ENCODE results near the gene PAX5. TPM values are rescaled to one million over a fixed set of nuclear protein-coding genes. Genes with fewer than 3 reads are reported as not detected.

PAX5 gene
- total and polyA plus RNA-seq, 4 experiments from 2014 or later = 0.32 TPM; not detected in 3

GRCh38 chr9:36823466-36823865 is 210.6 kb downstream of the PAX5 start:
- Mint-ChIP-seq H3K4me3 (no peak overlapping the region), H3K9me3 (no peaks in the 10 kb centered on the region), H3K27me3 (peaks cover 6 to 29% of the 10 kb centered on the region in 2 donors), H3K36me3 (no peaks in the 10 kb centered on the region), H3K4me1 (peaks cover 0 to 3% (median under 1%) of the 10 kb centered on the region in 4 donors), H3K27ac (no peak overlapping the region)
- DNase-seq = no peak
- no peak overlapping the region for H3K27ac ChIP-seq (ENCODE audit: low read depth, low read length)
- H3K4me3 ChIP-seq (ENCODE audit: low read length in 2 of 2) = no peak overlapping the region
- CTCF ChIA-PET (ENCODE audit: partially characterized antibody) = no interaction called here
- POLR2A ChIA-PET (ENCODE audit: partially characterized antibody) = no interaction called here
- H3K4me1 ChIP-seq (ENCODE audit: insufficient read depth, low read length) = no peaks in the 10 kb centered on the region
- H3K36me3 ChIP-seq (ENCODE audit: insufficient read depth, low read length) = no peaks in the 10 kb centered on the region
- no peaks in the 10 kb centered on the region for H3K27me3 ChIP-seq (ENCODE audit: insufficient read depth, low read length)
- no peaks in the 10 kb centered on the region for H3K9me3 ChIP-seq (ENCODE audit: control insufficient read depth in 1 of 2, low read length in 2 of 2)
- intact Hi-C loops (cut with micrococcal nuclease) = no loop called here

DNA sequence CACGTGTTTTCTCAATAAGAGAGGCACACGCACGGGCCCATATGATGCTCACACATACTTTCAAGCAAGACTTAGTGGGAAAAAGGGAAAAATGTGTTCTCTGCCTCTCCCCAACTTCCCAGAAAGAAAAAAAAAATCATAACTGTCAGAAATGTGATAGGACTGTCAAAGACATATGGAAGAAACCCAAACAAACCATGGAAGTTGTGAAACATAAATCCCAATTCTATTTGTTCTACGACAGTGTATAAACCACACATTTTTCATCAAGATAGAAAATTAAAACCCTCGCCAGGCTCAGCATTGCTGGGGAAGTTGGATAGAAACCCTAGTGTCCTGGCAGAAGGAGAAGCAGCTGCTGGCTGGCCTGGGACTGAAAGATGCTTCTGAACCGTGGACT is 211.9 kb downstream of the PAX5 start:
- no peaks in the 10 kb centered on the region for H3K36me3 Mint-ChIP-seq
- no peaks in the 10 kb centered on the region for H3K9me3 Mint-ChIP-seq
- H3K4me3 ChIP-seq (ENCODE audit: low read length in 2 of 2) = no peak overlapping the region
- no peaks in the 10 kb centered on the region for H3K27me3 ChIP-seq (ENCODE audit: insufficient read depth, low read length)
- no peaks in the 10 kb centered on the region for H3K4me1 ChIP-seq (ENCODE audit: insufficient read depth, low read length)
- H3K27me3 Mint-ChIP-seq = peaks cover 9 to 25% of the 10 kb centered on the region in 2 donors
- H3K27ac ChIP-seq (ENCODE audit: low read depth, low read length) = no peak overlapping the region
- no peak for DNase-seq
- no peak overlapping the region for H3K4me3 Mint-ChIP-seq
- H3K4me1 Mint-ChIP-seq = peaks cover 0 to 5% (median under 1%) of the 10 kb centered on the region in 4 donors
- POLR2A ChIA-PET (ENCODE audit: partially characterized antibody) = no interaction called here
- H3K9me3 ChIP-seq (ENCODE audit: control insufficient read depth in 1 of 2, low read length in 2 of 2) = no peaks in the 10 kb centered on the region
- H3K27ac Mint-ChIP-seq = no peak overlapping the region
- intact Hi-C loops (cut with micrococcal nuclease) = no loop called here
- CTCF ChIA-PET (ENCODE audit: partially characterized antibody) = no interaction called here
- H3K36me3 ChIP-seq (ENCODE audit: insufficient read depth, low read length) = no peaks in the 10 kb centered on the region

GRCh38 chr9:36820392-36820861 is 213.6 kb downstream of the PAX5 start:
- ChIA-PET CTCF (ENCODE audit: partially characterized antibody) (no interaction called here), POLR2A (ENCODE audit: partially characterized antibody) (no interaction called here)
- no peak for DNase-seq
- H3K4me1 Mint-ChIP-seq = peaks cover 0 to 5% (median under 1%) of the 10 kb centered on the region in 4 donors
- no peaks in the 10 kb centered on the region for H3K9me3 Mint-ChIP-seq
- no peak overlapping the region for H3K27ac Mint-ChIP-seq
- H3K4me1 ChIP-seq (ENCODE audit: insufficient read depth, low read length) = no peaks in the 10 kb centered on the region
- intact Hi-C loops (cut with micrococcal nuclease) = no loop called here
- no peaks in the 10 kb centered on the region for H3K9me3 ChIP-seq (ENCODE audit: control insufficient read depth in 1 of 2, low read length in 2 of 2)
- no peaks in the 10 kb centered on the region for H3K36me3 ChIP-seq (ENCODE audit: insufficient read depth, low read length)
- no peaks in the 10 kb centered on the region for H3K27me3 ChIP-seq (ENCODE audit: insufficient read depth, low read length)
- H3K4me3 Mint-ChIP-seq = no peak overlapping the region
- H3K36me3 Mint-ChIP-seq = no peaks in the 10 kb centered on the region
- no peak overlapping the region for H3K27ac ChIP-seq (ENCODE audit: low read depth, low read length)
- H3K27me3 Mint-ChIP-seq = peaks cover 17 to 30% of the 10 kb centered on the region in 2 donors
- no peak overlapping the region for H3K4me3 ChIP-seq (ENCODE audit: low read length in 2 of 2)

DNA sequence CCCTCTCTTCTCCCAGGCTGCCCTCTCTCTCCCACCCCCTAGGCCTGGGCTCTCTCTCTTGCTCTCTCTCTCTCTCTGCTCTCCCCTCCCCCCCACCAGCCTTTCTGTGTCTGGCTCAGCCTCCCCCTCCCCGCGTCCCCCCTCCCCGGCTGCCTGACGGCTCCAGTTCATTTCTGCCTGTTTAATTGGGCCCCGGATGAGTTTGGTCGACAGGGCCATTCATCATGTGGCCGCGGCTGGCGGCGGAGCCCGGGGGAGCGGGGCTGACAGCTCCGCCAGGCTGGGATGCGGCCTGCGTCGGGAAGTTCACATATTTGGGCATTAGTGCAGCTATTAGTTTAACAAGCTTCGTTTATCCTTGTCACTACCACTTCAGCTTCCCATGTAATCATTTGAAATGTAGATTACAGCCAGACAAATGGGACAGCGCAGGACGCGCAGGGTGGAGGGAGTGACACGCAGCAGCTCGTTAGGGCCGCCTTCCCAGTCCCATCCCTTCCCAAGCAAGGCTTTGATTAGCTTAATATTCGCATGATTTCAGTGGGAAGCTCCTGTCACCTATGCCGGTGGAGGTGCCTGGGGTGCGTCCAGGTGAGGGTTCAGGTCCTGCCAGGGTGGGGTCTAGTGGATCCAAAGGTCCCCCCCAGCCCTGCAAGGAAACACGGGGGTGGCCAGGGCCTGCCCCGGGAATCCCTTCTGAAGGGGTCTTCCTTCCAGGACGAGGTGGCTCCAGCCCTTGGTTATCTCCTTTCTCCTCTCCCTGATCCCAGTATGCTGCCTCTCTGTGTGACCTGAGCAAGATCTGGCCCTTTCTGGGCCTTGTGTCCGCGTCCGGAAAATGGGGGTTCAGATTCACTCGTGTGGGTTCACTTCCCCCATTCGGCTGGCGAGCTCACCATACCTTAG is 214.8 kb downstream of the PAX5 start:
- no peak for DNase-seq
- intact Hi-C loops (cut with micrococcal nuclease) = no loop called here
- H3K4me1 ChIP-seq (ENCODE audit: insufficient read depth, low read length) = no peaks in the 10 kb centered on the region
- no peaks in the 10 kb centered on the region for H3K36me3 ChIP-seq (ENCODE audit: insufficient read depth, low read length)
- H3K4me1 Mint-ChIP-seq = peaks cover 0 to 5% (median under 1%) of the 10 kb centered on the region in 4 donors
- no peaks in the 10 kb centered on the region for H3K27me3 ChIP-seq (ENCODE audit: insufficient read depth, low read length)
- H3K36me3 Mint-ChIP-seq = no peaks in the 10 kb centered on the region
- no peak overlapping the region for H3K27ac Mint-ChIP-seq
- no peaks in the 10 kb centered on the region for H3K9me3 ChIP-seq (ENCODE audit: control insufficient read depth in 1 of 2, low read length in 2 of 2)
- H3K4me3 ChIP-seq (ENCODE audit: low read length in 2 of 2) = no peak overlapping the region
- peaks cover 19 to 28% of the 10 kb centered on the region in 2 donors for H3K27me3 Mint-ChIP-seq
- H3K27ac ChIP-seq (ENCODE audit: low read depth, low read length) = no peak overlapping the region
- ChIA-PET POLR2A (ENCODE audit: partially characterized antibody) (no interaction called here), CTCF (ENCODE audit: partially characterized antibody) (no interaction called here)
- no peak overlapping the region for H3K4me3 Mint-ChIP-seq
- H3K9me3 Mint-ChIP-seq = no peaks in the 10 kb centered on the region

- Mint-ChIP-seq H3K27ac (no peak overlapping the region), H3K36me3 (no peaks in the 10 kb centered on the region), H3K27me3 (peaks cover 21 to 28% of the 10 kb centered on the region in 2 donors), H3K9me3 (no peaks in the 10 kb centered on the region), H3K4me3 (peak overlapping the region in 1 of 8 donors; percentile 26), H3K4me1 (peaks cover 0 to 5% (median under 1%) of the 10 kb centered on the region in 4 donors)
- Histone ChIP-seq H3K9me3 (ENCODE audit: control insufficient read depth in 1 of 2, low read length in 2 of 2) (no peaks in the 10 kb centered on the region), H3K4me3 (ENCODE audit: low read length in 2 of 2) (no peak overlapping the region), H3K27ac (ENCODE audit: low read depth, low read length) (no peak overlapping the region), H3K4me1 (ENCODE audit: insufficient read depth, low read length) (no peaks in the 10 kb centered on the region), H3K27me3 (ENCODE audit: insufficient read depth, low read length) (no peaks in the 10 kb centered on the region), H3K36me3 (ENCODE audit: insufficient read depth, low read length) (no peaks in the 10 kb centered on the region)
- ChIA-PET CTCF (ENCODE audit: partially characterized antibody) (no interaction called here), POLR2A (ENCODE audit: partially characterized antibody) (no interaction called here)
- no peak for DNase-seq
- intact Hi-C loops (cut with micrococcal nuclease) = no loop called here
Observed at GRCh38 chr9:36818242-36818938, 215.7 kb downstream of the PAX5 start.

- intact Hi-C loops (cut with micrococcal nuclease) = no loop called here
- Histone ChIP-seq H3K36me3 (ENCODE audit: insufficient read depth, low read length) (no peaks in the 10 kb centered on the region), H3K4me3 (ENCODE audit: low read length in 2 of 2) (no peak overlapping the region), H3K9me3 (ENCODE audit: control insufficient read depth in 1 of 2, low read length in 2 of 2) (no peaks in the 10 kb centered on the region), H3K27me3 (ENCODE audit: insufficient read depth, low read length) (no peaks in the 10 kb centered on the region), H3K4me1 (ENCODE audit: insufficient read depth, low read length) (no peaks in the 10 kb centered on the region), H3K27ac (ENCODE audit: low read depth, low read length) (no peak overlapping the region)
- no peak overlapping the region for H3K4me3 Mint-ChIP-seq
- POLR2A ChIA-PET (ENCODE audit: partially characterized antibody) = no interaction called here
- H3K36me3 Mint-ChIP-seq = no peaks in the 10 kb centered on the region
- H3K27me3 Mint-ChIP-seq = peaks cover 22 to 28% of the 10 kb centered on the region in 2 donors
- peaks cover 0 to 5% (median under 1%) of the 10 kb centered on the region in 4 donors for H3K4me1 Mint-ChIP-seq
- H3K9me3 Mint-ChIP-seq = no peaks in the 10 kb centered on the region
- CTCF ChIA-PET (ENCODE audit: partially characterized antibody) = interaction anchor here (0.6 kb wide), 1 partner anchor 219 kb away, joined by 3 read pairs; no protein-coding TSS in a partner anchor
- H3K27ac Mint-ChIP-seq = no peak overlapping the region
- no peak for DNase-seq
Observed at GRCh38 chr9:36817160-36817834, 216.8 kb downstream of the PAX5 start.

DNA sequence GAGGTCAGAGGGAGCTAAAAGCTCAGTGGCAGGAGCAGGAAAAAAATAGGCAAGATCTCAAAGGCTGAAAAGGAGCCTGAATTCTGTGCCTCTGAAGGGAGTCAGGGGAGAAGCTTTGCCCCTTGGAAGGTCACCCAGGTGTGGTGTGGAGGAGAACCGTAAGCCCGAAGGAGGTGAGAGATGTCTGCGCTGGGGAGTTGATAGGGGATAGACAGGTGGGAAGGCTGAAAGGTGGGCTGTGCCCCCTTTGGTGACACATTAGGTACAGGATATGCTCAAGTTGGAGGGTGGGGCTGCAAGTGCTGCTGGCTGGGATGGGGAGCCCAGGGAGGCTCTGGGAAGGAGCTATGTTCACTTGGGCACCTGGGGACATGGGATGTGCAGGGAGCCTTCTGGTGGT is 217.7 kb downstream of the PAX5 start:
- H3K27ac ChIP-seq (ENCODE audit: low read depth, low read length) = no peak overlapping the region
- no peaks in the 10 kb centered on the region for H3K4me1 ChIP-seq (ENCODE audit: insufficient read depth, low read length)
- no peaks in the 10 kb centered on the region for H3K36me3 Mint-ChIP-seq
- no peaks in the 10 kb centered on the region for H3K9me3 Mint-ChIP-seq
- H3K4me1 Mint-ChIP-seq = peaks cover 0 to 5% (median under 1%) of the 10 kb centered on the region in 4 donors
- no peaks in the 10 kb centered on the region for H3K36me3 ChIP-seq (ENCODE audit: insufficient read depth, low read length)
- H3K27me3 Mint-ChIP-seq = peaks cover 22 to 26% of the 10 kb centered on the region in 2 donors
- ChIA-PET POLR2A (ENCODE audit: partially characterized antibody) (no interaction called here), CTCF (ENCODE audit: partially characterized antibody) (interaction anchor here (0.6 kb wide), 1 partner anchor 218 kb away, joined by 3 read pairs; no protein-coding TSS in a partner anchor)
- no peak overlapping the region for H3K27ac Mint-ChIP-seq
- no peak overlapping the region for H3K4me3 ChIP-seq (ENCODE audit: low read length in 2 of 2)
- DNase-seq = no peak
- H3K27me3 ChIP-seq (ENCODE audit: insufficient read depth, low read length) = no peaks in the 10 kb centered on the region
- H3K9me3 ChIP-seq (ENCODE audit: control insufficient read depth in 1 of 2, low read length in 2 of 2) = no peaks in the 10 kb centered on the region
- intact Hi-C loops (cut with micrococcal nuclease) = no loop called here
- H3K4me3 Mint-ChIP-seq = no peak overlapping the region
